AG04450 (cell line): ENCODE results near the gene XPO4. TPM values are rescaled to one million over a fixed set of nuclear protein-coding genes. Genes with fewer than 3 reads are reported as not detected.

Source experiments
- CTCF ChIA-PET: fragments of 300-600, 350-600 bp; formaldehyde crosslinking; extraction: SDS; loops from one replicate; lab custom pipeline; 2022; ENCODE audit warnings: antibody characterized with exemption, inconsistent platforms; lab: Charles Lee
- POLR2A ChIA-PET: fragments of 350-600 bp; formaldehyde crosslinking; extraction: SDS; loops from one replicate; lab custom pipeline; 2021; ENCODE audit warnings: antibody characterized with exemption, inconsistent platforms; lab: Yijun Ruan, JAX
- DNase-seq: peaks from one replicate; pipeline ENCODE4 v3.0.0-alpha.2; 2011; ENCODE audit warnings: low read depth, low spot score
- H3K27ac ChIP-seq: one replicate; pipeline ENCODE4 v1.5.1; 2012; ENCODE audit warnings: low read depth, low read length, control low read depth
- H3K27me3 ChIP-seq: one replicate; pipeline ENCODE4 v1.6.0; 2012; ENCODE audit warnings: low read length; ENCODE audit not compliant: control insufficient read depth, insufficient read depth
- H3K4me3 ChIP-seq: 2 replicates; pipeline ENCODE4 v1.5.1; 2011; ENCODE audit warnings: mild to moderate bottlenecking, low read depth, low read length, control low read depth
- H3K9me3 ChIP-seq: 2 replicates; pipeline ENCODE4 v1.5.1; 2012; ENCODE audit warnings: low read length; ENCODE audit not compliant: control insufficient read depth, insufficient read depth
- polyA plus RNA-seq: library from polyadenylated mRNA; depleted of rRNA; stranded (reverse); fragments of >200 nt; gene quantifications from 2 replicates; pipeline ENCODE4 v1.2.3, GENCODE V29; 2011
- TF ChIP-seq, protein P1 (sequence below): IDR thresholded peaks from 2 replicates; pipeline ENCODE4 v1.5.1; 2011; ENCODE audit warnings: low read depth, low read length, control low read depth, inconsistent platforms

XPO4 gene
- polyA plus RNA-seq, 1 experiment, result 14.4 TPM

DNA sequence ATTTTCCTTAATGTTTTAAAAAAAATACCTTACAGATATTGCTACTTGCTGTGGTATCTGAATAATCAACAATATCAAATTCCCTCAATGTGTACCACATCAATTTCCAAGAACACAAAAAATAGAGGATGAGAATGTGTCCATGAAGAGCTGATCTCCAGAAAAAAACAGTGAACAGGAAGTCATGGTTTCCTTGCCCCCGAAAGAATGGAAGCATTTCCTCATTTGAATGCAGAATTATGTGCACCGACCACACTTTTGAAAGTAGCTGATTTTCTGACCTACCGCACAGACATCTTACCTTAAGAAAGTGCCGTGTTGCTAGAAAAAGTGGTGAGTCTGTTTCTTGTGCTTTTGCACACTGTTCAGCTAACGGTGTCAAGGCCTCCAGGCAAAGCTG lies 115.4 kb downstream of the XPO4 start:
- TF ChIP-seq, protein P1, sequence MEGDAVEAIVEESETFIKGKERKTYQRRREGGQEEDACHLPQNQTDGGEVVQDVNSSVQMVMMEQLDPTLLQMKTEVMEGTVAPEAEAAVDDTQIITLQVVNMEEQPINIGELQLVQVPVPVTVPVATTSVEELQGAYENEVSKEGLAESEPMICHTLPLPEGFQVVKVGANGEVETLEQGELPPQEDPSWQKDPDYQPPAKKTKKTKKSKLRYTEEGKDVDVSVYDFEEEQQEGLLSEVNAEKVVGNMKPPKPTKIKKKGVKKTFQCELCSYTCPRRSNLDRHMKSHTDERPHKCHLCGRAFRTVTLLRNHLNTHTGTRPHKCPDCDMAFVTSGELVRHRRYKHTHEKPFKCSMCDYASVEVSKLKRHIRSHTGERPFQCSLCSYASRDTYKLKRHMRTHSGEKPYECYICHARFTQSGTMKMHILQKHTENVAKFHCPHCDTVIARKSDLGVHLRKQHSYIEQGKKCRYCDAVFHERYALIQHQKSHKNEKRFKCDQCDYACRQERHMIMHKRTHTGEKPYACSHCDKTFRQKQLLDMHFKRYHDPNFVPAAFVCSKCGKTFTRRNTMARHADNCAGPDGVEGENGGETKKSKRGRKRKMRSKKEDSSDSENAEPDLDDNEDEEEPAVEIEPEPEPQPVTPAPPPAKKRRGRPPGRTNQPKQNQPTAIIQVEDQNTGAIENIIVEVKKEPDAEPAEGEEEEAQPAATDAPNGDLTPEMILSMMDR, result no peak
- H3K27ac ChIP-seq, result no peak overlapping the region
- ChIA-PET POLR2A (no interaction called here), CTCF (interaction anchor here (1.0 to 1.5 kb wide), 3 partner anchors 41 to 75 kb away, joined by 3 to 9 read pairs (median 3); no protein-coding TSS in a partner anchor)
- no peaks in the 10 kb centered on the region for H3K9me3 ChIP-seq
- H3K27me3 ChIP-seq, result no peaks in the 10 kb centered on the region
- no peak overlapping the region for H3K4me3 ChIP-seq
- no peak for DNase-seq

GRCh38 chr13:20782116-20782708 lies 120.3 kb downstream of the XPO4 start:
- ChIA-PET POLR2A (no interaction called here), CTCF (interaction anchor here (1.0 kb wide), 1 partner anchor 28 kb away, joined by 3 read pairs; no protein-coding TSS in a partner anchor)
- Histone ChIP-seq H3K4me3 (no peak overlapping the region), H3K27ac (no peak overlapping the region), H3K9me3 (no peaks in the 10 kb centered on the region), H3K27me3 (no peaks in the 10 kb centered on the region)
- TF ChIP-seq, protein P1, result no peak
- no peak for DNase-seq

GRCh38 chr13:20780317-20780716 lies 122.2 kb downstream of the XPO4 start:
- TF ChIP-seq, protein P1, result no peak
- H3K9me3 ChIP-seq, result no peaks in the 10 kb centered on the region; the same call in 1 of the 2 replicates
- DNase-seq, result no peak
- ChIA-PET POLR2A (no interaction called here), CTCF (interaction anchor here (2.3 kb wide), 1 partner anchor 48 kb away, joined by 6 read pairs; no protein-coding TSS in a partner anchor)
- no peak overlapping the region for H3K4me3 ChIP-seq
- no peaks in the 10 kb centered on the region for H3K27me3 ChIP-seq
- no peak overlapping the region for H3K27ac ChIP-seq

- Histone ChIP-seq H3K27ac (no peak overlapping the region), H3K4me3 (no peak overlapping the region), H3K27me3 (no peaks in the 10 kb centered on the region), H3K9me3 (no peaks in the 10 kb centered on the region; the same call in 1 of the 2 replicates)
- POLR2A ChIA-PET, result interaction anchor here (0.5 kb wide), 1 partner anchor 27 kb away, joined by 5 read pairs; no protein-coding TSS in a partner anchor
- DNase-seq, result no peak
- TF ChIP-seq, protein P1, result no peak
- CTCF ChIA-PET, result interaction anchor here (0.6 to 2.3 kb wide), 2 partner anchors 13 to 49 kb away, joined by 4 to 6 read pairs; no protein-coding TSS in a partner anchor
Measured at GRCh38 chr13:20779405-20779804, 123.1 kb downstream of the XPO4 start.

- Histone ChIP-seq H3K27me3 (no peaks in the 10 kb centered on the region), H3K9me3 (no peaks in the 10 kb centered on the region; the same call in 1 of the 2 replicates), H3K4me3 (no peak overlapping the region), H3K27ac (no peak overlapping the region)
- ChIA-PET CTCF (interaction anchor here (1.2 to 2.3 kb wide), 2 partner anchors 50 to 284 kb away, joined by 3 to 6 read pairs; no protein-coding TSS in a partner anchor), POLR2A (no interaction called here)
- DNase-seq, result no peak
- TF ChIP-seq, protein P1, result no peak
Measured at GRCh38 chr13:20778311-20778710, 124.2 kb downstream of the XPO4 start.
